HG02885 (cell line): ENCODE measurements around the gene LINC00632.

Source experiments
- ATAC-seq: cut with Tn5 transposase; IDR thresholded peaks from one replicate; pipeline ENCODE4 v1.9.1; 2021; ENCODE audit warnings: mild to moderate bottlenecking; ENCODE audit not compliant: unreplicated experiment, poor library complexity

Gene LINC00632

DNA sequence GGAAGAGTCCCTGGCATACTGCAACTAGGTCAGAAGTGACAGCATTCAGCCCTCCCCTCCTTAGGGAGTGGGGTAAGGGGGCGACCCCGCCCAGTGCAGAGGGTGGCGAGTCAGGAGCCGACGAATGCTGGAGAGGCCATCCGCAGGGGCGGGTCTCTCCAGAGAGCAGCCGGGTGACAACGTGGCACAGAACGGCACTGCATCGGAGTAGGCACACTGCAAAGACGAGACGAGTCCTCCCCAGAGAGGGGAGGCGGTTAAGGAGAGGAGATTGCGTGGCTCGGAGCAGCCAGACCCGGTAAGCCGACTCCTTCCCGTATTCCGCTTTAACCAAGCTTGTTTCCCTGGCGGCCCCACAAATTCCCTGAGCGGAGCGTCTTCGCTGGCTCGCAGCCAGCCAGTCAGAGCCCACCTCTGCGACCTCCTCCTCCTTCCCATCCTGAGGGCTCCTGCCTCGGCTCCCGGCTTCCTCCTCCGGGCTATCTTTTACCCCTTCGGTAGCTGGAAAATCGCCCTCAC is 54.9 kb downstream of the LINC00632 start:
- no peak for ATAC-seq

GRCh38 chrX:140765043-140765784 is 55.7 kb downstream of the LINC00632 start:
- no peak for ATAC-seq

DNA sequence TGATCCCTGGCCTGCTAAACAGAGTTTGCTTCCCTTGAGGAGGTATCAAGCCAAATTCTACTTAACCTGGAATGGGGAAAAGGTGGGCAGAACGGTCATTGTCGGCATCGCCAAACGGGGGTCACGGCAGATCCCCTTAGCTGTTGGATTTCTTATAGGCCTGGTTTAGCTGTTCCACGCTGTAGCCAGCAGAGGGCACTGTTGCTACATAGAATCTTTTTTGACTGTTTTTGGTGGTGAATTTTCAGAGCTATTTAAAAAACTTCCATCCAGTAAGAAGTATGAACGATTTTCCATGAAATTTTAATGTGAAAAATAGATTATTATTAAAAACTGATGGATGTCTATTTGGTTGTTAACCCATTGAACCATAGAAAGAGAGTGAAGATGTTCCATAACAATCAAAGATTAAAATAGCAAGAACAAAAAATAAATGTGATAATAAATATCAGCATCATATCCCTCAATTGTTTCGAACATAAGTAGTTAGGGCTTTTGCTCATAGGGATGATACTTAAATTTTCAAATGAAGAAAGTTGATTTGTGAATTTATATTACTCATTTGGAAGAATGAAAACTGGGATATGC is 56.6 kb downstream of the LINC00632 start:
- peak; percentile 62 for ATAC-seq

- no peak for ATAC-seq
Observed at GRCh38 chrX:140767646-140768045, 58.1 kb downstream of the LINC00632 start.

DNA sequence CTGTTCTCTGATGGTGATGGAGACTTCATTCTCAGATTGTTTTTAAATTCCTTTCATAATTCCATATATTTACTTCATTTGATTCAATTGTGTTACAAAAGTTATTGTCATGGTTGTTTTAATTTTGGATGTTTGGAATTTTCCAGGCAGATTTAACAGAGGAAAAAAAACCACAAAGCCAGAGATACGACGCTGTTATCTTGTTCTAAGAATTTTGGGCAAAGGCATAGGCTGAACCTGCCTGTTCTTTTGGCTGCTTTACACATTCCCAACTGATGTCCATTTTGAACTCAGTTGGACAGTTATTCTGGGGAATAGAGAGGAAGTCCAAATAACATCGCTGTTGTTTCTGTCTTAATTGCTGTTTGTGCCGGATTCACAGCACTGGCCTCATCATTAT is 65.7 kb downstream of the LINC00632 start:
- ATAC-seq, result no peak

GRCh38 chrX:140776320-140776719 is 66.8 kb downstream of the LINC00632 start:
- ATAC-seq, result no peak

DNA sequence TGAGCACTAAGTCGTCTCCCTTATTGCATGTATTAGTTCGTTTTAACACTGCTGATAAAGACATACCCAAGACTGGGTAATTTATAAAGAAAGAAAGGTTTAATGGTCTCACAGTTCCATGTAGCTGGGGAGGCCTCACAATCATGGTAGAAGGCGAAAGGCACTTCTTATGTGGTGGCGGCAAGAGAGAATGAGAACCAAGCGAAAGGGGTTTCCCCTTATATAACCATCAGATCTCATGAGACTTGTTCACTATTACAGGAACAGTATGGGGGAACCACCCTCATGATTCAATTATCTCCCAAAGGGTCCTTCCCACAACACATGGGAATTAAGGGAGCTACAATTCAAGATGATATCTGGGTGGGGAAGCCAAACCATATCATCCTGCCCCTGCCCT is 85.1 kb downstream of the LINC00632 start:
- ATAC-seq, result no peak

DNA sequence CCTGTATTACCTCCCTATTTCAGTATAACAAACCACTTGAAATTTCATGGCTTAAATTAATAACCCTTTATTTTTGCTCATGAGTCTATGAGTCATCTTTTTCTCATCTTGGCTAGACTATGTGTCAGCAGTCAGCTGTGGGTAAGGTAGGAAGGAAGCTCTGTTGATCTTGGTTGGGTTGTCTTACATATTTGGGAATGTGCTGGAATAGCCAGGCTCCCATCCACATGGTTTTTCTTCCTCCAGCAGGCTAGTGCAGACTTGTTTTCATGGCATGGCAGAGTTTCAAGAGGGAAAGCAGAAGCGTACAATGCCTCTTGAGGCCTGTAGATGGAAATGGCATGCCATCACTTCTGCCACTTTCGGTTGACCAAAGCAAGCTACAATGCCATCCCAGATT is 89.7 kb downstream of the LINC00632 start:
- ATAC-seq, result no peak

DNA sequence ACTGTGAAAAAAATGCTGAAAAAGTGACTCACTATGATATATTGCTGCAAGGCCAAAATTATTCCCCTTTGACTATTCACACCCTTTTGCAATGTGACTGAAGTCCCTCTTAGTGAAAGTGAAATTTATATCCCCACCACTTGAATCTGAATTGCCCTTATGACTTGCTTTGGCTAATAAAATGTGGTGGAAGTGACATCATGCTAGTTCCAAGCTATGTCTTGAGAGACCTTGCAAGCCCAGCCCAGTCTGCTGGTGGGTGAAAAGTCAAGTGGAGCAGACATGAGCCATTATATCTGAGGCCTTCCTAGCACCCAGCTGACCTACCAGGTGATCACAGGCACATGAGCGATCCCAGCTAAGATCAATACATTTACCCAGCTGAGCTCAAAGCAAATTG is 94.7 kb downstream of the LINC00632 start:
- ATAC-seq, result no peak

DNA sequence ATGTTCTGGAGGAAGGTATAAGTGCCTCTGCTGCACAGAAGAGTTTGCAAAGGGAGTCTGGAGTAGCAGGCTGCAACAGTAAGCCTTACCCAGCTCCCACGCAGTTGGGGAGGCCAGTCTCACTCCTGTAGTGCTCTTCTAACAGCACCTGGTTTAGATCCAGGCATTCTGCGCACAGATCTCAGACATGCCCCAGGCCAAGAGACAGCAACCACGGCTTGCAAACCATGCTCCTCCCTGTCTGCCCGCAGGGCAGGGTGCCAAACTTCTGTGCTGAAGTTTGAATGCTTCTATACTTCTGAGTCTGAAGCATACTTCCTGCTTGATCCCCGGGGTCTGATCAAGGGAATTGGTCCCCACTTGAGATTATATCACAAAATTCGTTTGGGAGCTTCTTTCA is 106.3 kb downstream of the LINC00632 start:
- ATAC-seq, result no peak

DNA sequence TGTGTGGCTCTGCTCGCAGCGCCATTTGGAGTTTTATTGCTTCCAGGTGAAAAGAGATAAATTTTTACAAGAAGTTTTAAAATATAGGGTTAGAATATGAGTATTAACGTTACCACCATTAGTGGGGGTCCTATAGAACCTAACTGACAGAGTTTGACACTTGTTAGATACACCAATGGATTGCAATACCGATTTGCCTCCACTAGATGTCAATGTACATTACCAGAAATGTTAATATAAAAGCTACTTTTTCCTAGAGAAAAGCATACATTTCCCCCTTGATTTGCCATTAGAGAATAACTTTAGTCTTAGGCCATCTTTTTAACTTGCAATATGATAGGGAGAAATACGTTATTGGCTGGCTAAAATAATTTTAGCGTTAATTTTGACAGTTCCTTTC is 108.4 kb downstream of the LINC00632 start:
- peak; percentile 73 for ATAC-seq

DNA sequence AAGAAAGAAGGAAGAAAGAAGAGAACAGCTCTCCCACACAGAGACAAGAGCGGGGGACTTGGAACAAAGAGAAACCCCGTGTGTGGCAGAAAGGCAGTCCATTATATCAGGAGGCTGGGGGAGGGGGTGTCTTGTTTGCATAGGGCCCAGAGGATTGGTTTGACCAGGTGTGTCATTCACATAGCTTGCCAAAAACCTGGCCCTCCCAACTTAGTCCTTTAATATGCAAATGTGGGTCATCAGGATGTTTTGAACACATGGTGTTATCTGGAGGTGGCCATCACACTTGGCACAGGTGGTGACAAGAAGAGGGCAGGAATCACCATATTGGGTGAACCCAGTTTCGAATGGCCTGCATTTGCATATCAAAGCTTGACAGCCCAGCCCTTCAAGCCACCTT is 111.7 kb downstream of the LINC00632 start:
- ATAC-seq, result no peak

GRCh38 chrX:140822184-140822583 is 112.6 kb downstream of the LINC00632 start:
- ATAC-seq, result no peak

DNA sequence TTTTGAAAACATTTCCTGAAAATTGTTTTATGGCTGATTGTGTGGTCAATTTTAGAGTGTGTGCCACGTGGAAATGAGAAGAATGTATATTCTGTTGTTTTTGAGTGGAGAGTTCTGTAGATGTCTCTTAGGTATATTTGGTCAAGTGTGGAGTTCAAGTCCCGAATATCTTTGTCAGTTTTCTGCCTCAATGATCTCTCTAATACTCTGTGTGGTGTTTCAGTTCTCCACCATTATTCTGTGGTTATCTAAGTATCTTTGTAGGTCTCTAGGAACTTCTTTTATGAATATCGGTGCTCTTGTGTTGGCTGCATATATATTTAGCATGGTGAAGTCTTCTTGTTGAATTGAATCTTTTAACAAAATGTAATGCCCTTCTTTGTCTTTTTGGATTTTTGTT is 113.3 kb downstream of the LINC00632 start:
- ATAC-seq, result no peak

DNA sequence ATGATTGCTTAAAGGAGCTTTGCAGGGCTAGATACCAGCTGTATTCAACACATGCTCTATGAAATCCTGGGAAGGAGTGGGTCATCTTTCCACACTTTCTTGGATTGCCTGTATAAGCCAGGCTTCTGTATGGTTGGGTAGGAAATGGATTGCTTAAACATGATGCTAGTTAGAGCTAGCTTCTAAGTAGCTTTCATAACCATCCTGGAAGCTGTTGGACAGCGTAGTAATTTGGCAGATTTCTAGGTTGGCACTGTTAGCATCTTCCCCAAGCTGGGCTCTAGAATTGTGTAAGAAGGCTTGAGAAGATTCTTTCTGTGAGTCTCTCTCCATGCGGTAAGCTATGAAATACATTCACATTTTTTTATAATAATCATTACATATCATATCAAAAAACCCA is 127.3 kb downstream of the LINC00632 start:
- no peak for ATAC-seq
